ENCODE data around the gene BCORL1.

BCORL1 gene

GRCh38 chrX:129963729-129964128, 18.7 kb upstream of the BCORL1 start:
- no peak for FAIRE-seq

GRCh38 chrX:129965166-129965565, 17.3 kb upstream of the BCORL1 start:
- no peak for FAIRE-seq
- DNase-seq (ENCODE audit: insufficient read length, low spot score) = no peak

More at GRCh38 chrX:129963729-129964128, 18.7 kb upstream of the BCORL1 start:
- DNase-seq (ENCODE audit: insufficient read length, low spot score) = no peak

GRCh38 chrX:129968968-129969367, 13.5 kb upstream of the BCORL1 start:
- DNase-seq (ENCODE audit: insufficient read length, low spot score) (no peak), FAIRE-seq (no peak)

GRCh38 chrX:129976441-129976840, 6.0 kb upstream of the BCORL1 start:
- no peak for DNase-seq (ENCODE audit: insufficient read length, low spot score)
- no peak for FAIRE-seq

- FAIRE-seq (no peak), DNase-seq (ENCODE audit: insufficient read length, low spot score) (no peak)
Observed at GRCh38 chrX:129979207-129979920, 3.1 kb upstream of the BCORL1 start.

GRCh38 chrX:129980001-129980401, 2.4 kb upstream of the BCORL1 start:
- DNase-seq (ENCODE audit: insufficient read length, low spot score) (no peak), FAIRE-seq (no peak)

- FAIRE-seq (no peak), DNase-seq (ENCODE audit: insufficient read length, low spot score) (no peak)
Observed at GRCh38 chrX:129980540-129981199, 1.8 kb upstream of the BCORL1 start.

- FAIRE-seq (no peak), DNase-seq (ENCODE audit: insufficient read length, low spot score) (no peak)
Observed at GRCh38 chrX:129981200-129981553, 1.3 kb upstream of the BCORL1 start.

GRCh38 chrX:129981752-129982299, 609 bp upstream of the BCORL1 start:
- no peak for DNase-seq (ENCODE audit: insufficient read length, low spot score)
- no peak for FAIRE-seq

- no peak for FAIRE-seq
- DNase-seq (ENCODE audit: insufficient read length, low spot score) = no peak
Observed at GRCh38 chrX:129983575-129984110, 1.2 kb downstream of the BCORL1 start.

GRCh38 chrX:129984111-129984958, 1.9 kb downstream of the BCORL1 start:
- DNase-seq (ENCODE audit: insufficient read length, low spot score) = no peak
- no peak for FAIRE-seq

- DNase-seq (ENCODE audit: insufficient read length, low spot score) (no peak), FAIRE-seq (no peak)
Observed at GRCh38 chrX:129987871-129988270, 5.4 kb downstream of the BCORL1 start.

GRCh38 chrX:129992181-129992580, 9.7 kb downstream of the BCORL1 start:
- DNase-seq (ENCODE audit: insufficient read length, low spot score) (no peak), FAIRE-seq (no peak)

- DNase-seq (ENCODE audit: insufficient read length, low spot score) = no peak
- FAIRE-seq = no peak
Observed at GRCh38 chrX:129996120-129996519, 13.7 kb downstream of the BCORL1 start.

- DNase-seq (ENCODE audit: insufficient read length, low spot score) (no peak), FAIRE-seq (no peak)
Observed at GRCh38 chrX:129997086-129997485, 14.7 kb downstream of the BCORL1 start.

- FAIRE-seq (no peak), DNase-seq (ENCODE audit: insufficient read length, low spot score) (no peak)
Observed at GRCh38 chrX:129998021-129998420, 15.6 kb downstream of the BCORL1 start.

GRCh38 chrX:130001893-130002292, 19.5 kb downstream of the BCORL1 start:
- no peak for DNase-seq (ENCODE audit: insufficient read length, low spot score)
- FAIRE-seq = no peak

GRCh38 chrX:130002541-130002940, 20.1 kb downstream of the BCORL1 start:
- DNase-seq (ENCODE audit: insufficient read length, low spot score) (no peak), FAIRE-seq (no peak)

GRCh38 chrX:130005089-130005807, 22.8 kb downstream of the BCORL1 start:
- no peak for FAIRE-seq
- DNase-seq (ENCODE audit: insufficient read length, low spot score) = no peak

- no peak for FAIRE-seq
Observed at GRCh38 chrX:130009658-130010223, 27.3 kb downstream of the BCORL1 start.

More at GRCh38 chrX:130009658-130010223, 27.3 kb downstream of the BCORL1 start:
- DNase-seq (ENCODE audit: insufficient read length, low spot score) = no peak

Data from HTR-8/SVneo (cell line).